Measurements from ENCODE around the gene RIN3.

DNA sequence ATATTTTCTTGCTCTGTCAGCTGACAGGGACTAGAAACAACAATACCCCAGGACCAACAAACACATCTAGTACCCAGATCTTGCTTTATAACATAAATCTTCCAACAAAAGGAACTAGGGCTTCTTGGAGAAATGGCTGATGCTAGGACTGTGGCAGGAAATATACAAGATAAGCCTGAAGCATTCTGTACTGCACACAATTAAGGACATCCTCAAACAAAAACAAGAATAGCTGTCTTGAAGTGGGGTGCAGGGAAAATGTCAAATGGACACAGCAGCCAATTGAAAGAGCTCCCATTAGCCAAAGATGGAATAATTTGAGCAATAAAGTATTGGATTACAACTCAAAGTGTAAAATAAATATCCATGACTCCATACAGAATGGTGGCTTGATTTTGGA is 184.8 kb downstream of the RIN3 start:
- TF ChIP-seq POLR2A (IDR thresholded peaks at IDR 0.05): no peak
- TF ChIP-seq, protein P1, sequence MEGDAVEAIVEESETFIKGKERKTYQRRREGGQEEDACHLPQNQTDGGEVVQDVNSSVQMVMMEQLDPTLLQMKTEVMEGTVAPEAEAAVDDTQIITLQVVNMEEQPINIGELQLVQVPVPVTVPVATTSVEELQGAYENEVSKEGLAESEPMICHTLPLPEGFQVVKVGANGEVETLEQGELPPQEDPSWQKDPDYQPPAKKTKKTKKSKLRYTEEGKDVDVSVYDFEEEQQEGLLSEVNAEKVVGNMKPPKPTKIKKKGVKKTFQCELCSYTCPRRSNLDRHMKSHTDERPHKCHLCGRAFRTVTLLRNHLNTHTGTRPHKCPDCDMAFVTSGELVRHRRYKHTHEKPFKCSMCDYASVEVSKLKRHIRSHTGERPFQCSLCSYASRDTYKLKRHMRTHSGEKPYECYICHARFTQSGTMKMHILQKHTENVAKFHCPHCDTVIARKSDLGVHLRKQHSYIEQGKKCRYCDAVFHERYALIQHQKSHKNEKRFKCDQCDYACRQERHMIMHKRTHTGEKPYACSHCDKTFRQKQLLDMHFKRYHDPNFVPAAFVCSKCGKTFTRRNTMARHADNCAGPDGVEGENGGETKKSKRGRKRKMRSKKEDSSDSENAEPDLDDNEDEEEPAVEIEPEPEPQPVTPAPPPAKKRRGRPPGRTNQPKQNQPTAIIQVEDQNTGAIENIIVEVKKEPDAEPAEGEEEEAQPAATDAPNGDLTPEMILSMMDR (IDR thresholded peaks at IDR 0.05): no peak

Data from adrenal gland (tissue), 5 donors.